ENCODE results near the gene KCNJ12. TPM values are rescaled to one million over a fixed set of nuclear protein-coding genes. Genes with fewer than 3 reads are reported as not detected.

The KCNJ12 gene
- total and polyA plus RNA-seq, 2 of the 4 experiments (the other 2 are of a cell fraction) = under 0.01 to 0.10 TPM

GRCh38 chr17:21361020-21361809 is 14.9 kb upstream of the KCNJ12 start:
- Histone ChIP-seq H4K20me1 (ENCODE audit: insufficient read depth, low read length) (no peaks in the 10 kb centered on the region), H3K79me1 (ENCODE audit: low read depth in 1 of 2, low read length in 2 of 2) (no peaks in the 10 kb centered on the region), H4K91ac (ENCODE audit: insufficient read depth, low read depth, low read length) (no peak overlapping the region), H3K4ac (ENCODE audit: low read depth, low read length) (no peak overlapping the region), H2AK9ac (replicated peaks; ENCODE audit: low read depth, low read length, poor library complexity) (no peak overlapping the region), H3K4me1 (ENCODE audit: control insufficient read depth, insufficient read depth, low read length) (no peaks in the 10 kb centered on the region), H2BK15ac (ENCODE audit: low read depth, low read length) (no peak overlapping the region), H2AFZ (replicated peaks; ENCODE audit: low read length, poor library complexity) (no peak overlapping the region), H3K14ac (replicated peaks; ENCODE audit: low read depth, low read length) (no peak overlapping the region), H3K56ac (ENCODE audit: extremely low read depth, insufficient read depth, low read length) (no peak overlapping the region), H3K9me1 (ENCODE audit: insufficient read depth, low read length) (no peaks in the 10 kb centered on the region), H2BK120ac (ENCODE audit: low read depth, low read length) (no peak overlapping the region), H3K9me3 (ENCODE audit: control insufficient read depth, insufficient read depth, low read length) (no peaks in the 10 kb centered on the region), H3K27ac (ENCODE audit: insufficient read depth, low read length) (no peak overlapping the region), H2BK5ac (ENCODE audit: low read depth, low read length, poor library complexity, severe bottlenecking) (no peak overlapping the region), H3K4me2 (ENCODE audit: low read depth, low read length) (no peak overlapping the region), H3K27me3 (ENCODE audit: control insufficient read depth, insufficient read depth, low read length) (peaks cover 40% of the 10 kb centered on the region), H2BK20ac (ENCODE audit: low read depth, low read length) (no peak overlapping the region), H3K4me3 (ENCODE audit: insufficient read depth, low read depth, low read length) (no peak overlapping the region), H4K5ac (ENCODE audit: low read depth, low read length) (no peak overlapping the region), H3K18ac (ENCODE audit: low read depth, low read length) (no peak overlapping the region), H3K9ac (ENCODE audit: low read depth, low read length) (no peak overlapping the region), H3K36me3 (ENCODE audit: control insufficient read depth, insufficient read depth, low read length) (no peaks in the 10 kb centered on the region), H4K8ac (ENCODE audit: low read depth in 2 of 2, low read length in 2 of 2) (no peak overlapping the region), H2AK5ac (ENCODE audit: low read depth, low read length) (no peak overlapping the region), H3K23ac (ENCODE audit: low read depth, low read length) (no peak overlapping the region)
- no TSS peak for BruUV-seq (replicated peaks)
- DNase-seq = no peak
- dilution Hi-C loops (cut with HindIII; ENCODE audit: low sequenced_read_pairs, unreplicated experiment) = no loop called here
- in situ Hi-C loops (cut with MboI; ENCODE audit: low sequenced_read_pairs) = no loop called here
- intact Hi-C loops (cut with micrococcal nuclease) = no loop called here
- TF ChIP-seq CTCF (conservative IDR thresholded peaks at IDR 0.05; ENCODE audit: low read depth, low read length) = no peak
- TF ChIP-seq CEBPB (IDR thresholded peaks at IDR 0.05; ENCODE audit: low read depth, low read length) = no peak
- no peak for TF ChIP-seq RCOR1 (IDR thresholded peaks at IDR 0.05; ENCODE audit: insufficient replicate concordance, low read length)
- TF ChIP-seq FOS (IDR thresholded peaks at IDR 0.05; ENCODE audit: low read depth, low read length) = no peak
- no peak for TF ChIP-seq ELK1 (IDR thresholded peaks at IDR 0.05; ENCODE audit: borderline replicate concordance, low read depth, low read length)
- no peak for TF ChIP-seq NFE2L2 (IDR thresholded peaks at IDR 0.05; ENCODE audit: low read depth, low read length)
- TF ChIP-seq USF2 (IDR thresholded peaks at IDR 0.05; ENCODE audit: low read depth, low read length) = no peak
- no peak for TF ChIP-seq POLR2A (IDR thresholded peaks at IDR 0.05; ENCODE audit: low read depth, low read length)
- no peak for TF ChIP-seq MAZ (IDR thresholded peaks at IDR 0.05; ENCODE audit: borderline replicate concordance, low read depth, low read length)
- TF ChIP-seq MAFK (IDR thresholded peaks at IDR 0.05; ENCODE audit: low read depth, low read length) = no peak
- TF ChIP-seq SMC3 (IDR thresholded peaks at IDR 0.05; ENCODE audit: low read depth, low read length) = no peak
- no peak for TF ChIP-seq MXI1 (IDR thresholded peaks at IDR 0.05; ENCODE audit: borderline replicate concordance, low read depth, low read length)
- no peak for TF ChIP-seq BHLHE40 (IDR thresholded peaks at IDR 0.05; ENCODE audit: low read depth, low read length)
- TF ChIP-seq CHD1 (IDR thresholded peaks at IDR 0.05; ENCODE audit: low read depth, low read length) = no peak
- TF ChIP-seq RAD21 (IDR thresholded peaks at IDR 0.05; ENCODE audit: low read length) = no peak
- TF ChIP-seq RFX5 (IDR thresholded peaks at IDR 0.05; ENCODE audit: low read depth, low read length) = no peak
- ChIA-PET CTCF (no interaction called here), POLR2A (ENCODE audit: unreplicated experiment) (no interaction called here)
- no peak for ATAC-seq (ENCODE audit: low read depth)
- WGBS, 2 experiments (ENCODE audit: extremely low coverage in 2 of 2, insufficient read length in 1 of 2) = 70% methylated on average over 1 of the region's 5 CpGs; no CpG with 5 or more reads in 1 of the 2 experiments
